Glutamatergic neuron (in vitro differentiated cells): Measurements from ENCODE around the gene EGFL7. TPM values are rescaled to one million over a fixed set of nuclear protein-coding genes. Genes with fewer than 3 reads are reported as not detected.

Source experiments
- DNase-seq: peaks from one replicate; pipeline ENCODE4 v3.0.0; 2022
- H3K27ac Mint-ChIP-seq: one replicate; pipeline ENCODE4 v1.8.0; 2020; ENCODE audit warnings: mild to moderate bottlenecking, mixed read lengths, inconsistent platforms; ENCODE audit not compliant: unreplicated experiment
- H3K27me3 Mint-ChIP-seq: one replicate; pipeline ENCODE4 v1.8.0; 2020; ENCODE audit warnings: mild to moderate bottlenecking, moderate library complexity, mixed read lengths, inconsistent platforms; ENCODE audit not compliant: unreplicated experiment
- H3K36me3 Mint-ChIP-seq: one replicate; pipeline ENCODE4 v1.8.0; 2020; ENCODE audit warnings: mild to moderate bottlenecking, mixed read lengths, inconsistent platforms; ENCODE audit not compliant: unreplicated experiment
- H3K4me1 Mint-ChIP-seq: one replicate; pipeline ENCODE4 v1.8.0; 2020; ENCODE audit warnings: mild to moderate bottlenecking, low read depth, mixed read lengths, inconsistent platforms; ENCODE audit not compliant: unreplicated experiment
- H3K4me3 Mint-ChIP-seq: one replicate; pipeline ENCODE4 v1.8.0; 2020; ENCODE audit warnings: mild to moderate bottlenecking, mixed read lengths, inconsistent platforms; ENCODE audit not compliant: unreplicated experiment
- H3K9me3 Mint-ChIP-seq: one replicate; pipeline ENCODE4 v1.8.0; 2020; ENCODE audit warnings: mild to moderate bottlenecking, moderate library complexity, mixed read lengths, inconsistent platforms; ENCODE audit not compliant: unreplicated experiment
- total RNA-seq: library from RNA; stranded (reverse); fragmentation: NEBNext Ultra II Directional; extraction: Animal tissue kit (Norgen Biotek cat#: 25700); gene quantifications from one replicate; pipeline ENCODE4 v1.2.1, GENCODE V29; 2021; ENCODE audit not compliant: unreplicated experiment
- TF ChIP-seq, protein P1 (sequence below): fragments of 200-600 bp; sonication (generic); IDR thresholded peaks from one replicate; pipeline ENCODE4 v1.5.0; 2021; ENCODE audit not compliant: partially characterized antibody, unreplicated experiment

The EGFL7 gene
- total RNA-seq, 1 donor from 2014 or later, result 8.1 TPM

DNA sequence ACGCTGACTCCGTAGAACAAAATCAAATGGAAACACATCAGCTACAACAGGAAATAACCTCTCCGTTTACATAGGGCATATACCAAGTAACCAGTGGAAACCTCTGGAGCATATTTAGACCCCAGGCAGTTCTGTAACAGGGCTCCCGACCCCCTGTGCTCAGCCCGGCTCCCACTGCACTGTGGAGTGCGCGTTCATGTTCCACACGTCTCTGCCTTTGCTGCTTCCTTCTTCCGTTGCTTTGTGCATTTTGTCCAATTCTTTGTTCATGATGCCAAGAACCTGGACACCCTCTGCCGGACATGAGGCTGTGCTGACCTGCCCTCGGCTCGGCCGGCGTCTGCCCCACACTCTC lies 30.4 kb downstream of the EGFL7 start:
- Mint-ChIP-seq H3K4me3 (peak overlapping the region; percentile 0), H3K36me3 (no peaks in the 10 kb centered on the region)
- TF ChIP-seq, protein P1, sequence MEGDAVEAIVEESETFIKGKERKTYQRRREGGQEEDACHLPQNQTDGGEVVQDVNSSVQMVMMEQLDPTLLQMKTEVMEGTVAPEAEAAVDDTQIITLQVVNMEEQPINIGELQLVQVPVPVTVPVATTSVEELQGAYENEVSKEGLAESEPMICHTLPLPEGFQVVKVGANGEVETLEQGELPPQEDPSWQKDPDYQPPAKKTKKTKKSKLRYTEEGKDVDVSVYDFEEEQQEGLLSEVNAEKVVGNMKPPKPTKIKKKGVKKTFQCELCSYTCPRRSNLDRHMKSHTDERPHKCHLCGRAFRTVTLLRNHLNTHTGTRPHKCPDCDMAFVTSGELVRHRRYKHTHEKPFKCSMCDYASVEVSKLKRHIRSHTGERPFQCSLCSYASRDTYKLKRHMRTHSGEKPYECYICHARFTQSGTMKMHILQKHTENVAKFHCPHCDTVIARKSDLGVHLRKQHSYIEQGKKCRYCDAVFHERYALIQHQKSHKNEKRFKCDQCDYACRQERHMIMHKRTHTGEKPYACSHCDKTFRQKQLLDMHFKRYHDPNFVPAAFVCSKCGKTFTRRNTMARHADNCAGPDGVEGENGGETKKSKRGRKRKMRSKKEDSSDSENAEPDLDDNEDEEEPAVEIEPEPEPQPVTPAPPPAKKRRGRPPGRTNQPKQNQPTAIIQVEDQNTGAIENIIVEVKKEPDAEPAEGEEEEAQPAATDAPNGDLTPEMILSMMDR, result no peak

DNA sequence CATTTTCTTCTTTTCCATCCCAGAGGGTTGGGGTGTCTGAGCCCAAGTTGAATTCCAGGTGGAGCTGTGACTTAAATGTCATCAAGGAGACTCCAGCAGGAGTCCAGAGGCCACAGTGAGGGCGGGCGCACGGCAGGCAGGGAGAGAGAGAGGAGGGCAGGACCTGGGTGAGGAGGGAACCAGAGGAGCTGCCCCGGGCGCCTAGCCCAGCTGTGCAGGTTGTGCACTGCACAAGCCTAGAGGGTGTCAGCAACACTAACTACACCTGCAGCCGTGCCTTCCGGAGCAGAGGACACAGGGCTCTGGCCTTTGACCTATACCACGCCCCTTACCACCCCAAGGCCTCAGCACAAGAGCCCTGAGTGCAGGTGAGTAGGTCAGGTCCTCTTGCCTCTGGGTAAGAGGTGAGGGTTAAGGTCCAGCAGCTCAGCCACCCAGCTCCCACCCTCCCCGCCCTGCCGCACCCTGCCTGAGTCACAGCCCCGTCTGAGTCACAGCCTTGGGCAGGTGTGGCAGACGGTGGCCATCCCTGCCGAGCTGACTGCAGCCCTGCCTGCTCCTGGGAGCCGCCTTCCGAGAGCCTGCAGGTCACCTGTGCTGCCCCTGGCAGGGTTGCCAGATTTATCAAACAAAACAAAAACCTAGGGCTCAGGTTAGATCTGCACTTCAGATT lies 30.9 kb downstream of the EGFL7 start:
- DNase-seq, result no peak
- Mint-ChIP-seq H3K4me1 (peaks cover 15% of the 10 kb centered on the region), H3K36me3 (no peaks in the 10 kb centered on the region), H3K9me3 (peaks cover 4% of the 10 kb centered on the region), H3K27me3 (peaks cover 7% of the 10 kb centered on the region), H3K4me3 (peak overlapping the region; percentile 0), H3K27ac (no peak overlapping the region)
- TF ChIP-seq, protein P1, result no peak

More for the DNA sequence above, 30.4 kb downstream of the EGFL7 start:
- Mint-ChIP-seq H3K4me1 (peaks cover 15% of the 10 kb centered on the region), H3K27ac (no peak overlapping the region), H3K27me3 (peaks cover 7% of the 10 kb centered on the region), H3K9me3 (peaks cover 4% of the 10 kb centered on the region)
- DNase-seq, result no peak

DNA sequence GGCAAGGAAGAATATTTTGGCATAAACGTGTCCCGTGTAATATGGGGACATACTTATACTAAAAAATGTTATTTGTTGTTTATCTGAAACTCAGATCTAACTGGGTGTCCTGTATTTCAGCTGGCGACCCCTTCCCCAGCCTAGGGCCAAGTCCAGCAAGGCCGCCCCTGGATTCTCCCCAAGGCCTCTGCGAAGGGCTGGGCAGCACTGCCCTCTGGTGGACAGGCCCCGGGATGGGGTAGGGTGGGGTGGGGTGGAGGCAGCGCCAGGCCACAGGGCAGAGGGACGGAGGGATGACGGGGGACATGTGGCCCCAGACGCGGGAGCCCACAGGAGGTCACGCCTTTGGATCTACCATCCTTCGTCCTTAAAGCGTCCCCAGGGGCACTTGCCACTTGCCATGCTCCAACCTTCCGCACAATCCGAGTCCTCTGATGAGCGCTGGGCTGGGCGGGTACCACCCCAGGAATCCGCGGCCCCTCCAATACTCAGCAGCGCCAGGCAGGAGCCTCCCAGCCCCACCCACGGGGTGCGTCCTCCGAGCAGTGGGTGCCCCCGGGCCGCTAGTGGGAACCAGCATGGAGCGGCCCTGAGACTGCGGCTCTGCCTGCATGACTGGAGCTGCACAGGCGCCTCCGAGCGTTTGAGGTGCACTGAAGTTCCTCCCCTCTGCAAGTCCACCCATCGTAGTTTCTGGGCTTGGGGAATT lies 31.6 kb downstream of the EGFL7 start:
- peaks cover 15% of the 10 kb centered on the region for H3K4me1 Mint-ChIP-seq
- peaks cover 4% of the 10 kb centered on the region for H3K9me3 Mint-ChIP-seq
- H3K27ac Mint-ChIP-seq, result no peak overlapping the region
- H3K4me3 Mint-ChIP-seq, result no peak overlapping the region
- peaks cover 5% of the 10 kb centered on the region for H3K27me3 Mint-ChIP-seq
- peak; percentile 86 for DNase-seq
- TF ChIP-seq, protein P1, result peak; percentile 67
- H3K36me3 Mint-ChIP-seq, result no peaks in the 10 kb centered on the region

DNA sequence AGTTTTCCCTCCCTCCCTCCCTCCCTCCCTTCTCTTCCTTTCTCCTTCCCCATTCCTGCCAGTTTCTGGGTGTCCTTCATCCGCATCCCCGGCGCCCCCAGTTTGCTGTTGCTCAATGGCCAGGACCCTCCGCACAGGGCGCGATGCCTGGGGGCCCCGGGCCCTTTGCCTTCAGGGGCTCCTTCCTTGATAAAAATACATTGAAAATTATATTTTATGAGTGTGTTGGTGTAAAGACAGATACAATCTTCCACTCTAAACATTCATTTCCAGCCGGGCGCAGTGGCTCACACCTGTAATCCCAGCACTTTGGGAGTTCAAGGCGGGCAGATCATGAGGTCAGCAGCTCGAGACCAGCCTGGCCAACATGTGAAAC lies 32.1 kb downstream of the EGFL7 start:
- no peak for DNase-seq
- H3K36me3 Mint-ChIP-seq, result no peaks in the 10 kb centered on the region
- H3K4me1 Mint-ChIP-seq, result peaks cover 15% of the 10 kb centered on the region
- peaks cover 5% of the 10 kb centered on the region for H3K27me3 Mint-ChIP-seq
- H3K4me3 Mint-ChIP-seq, result no peak overlapping the region
- TF ChIP-seq, protein P1, result no peak
- no peak overlapping the region for H3K27ac Mint-ChIP-seq
- peaks cover 4% of the 10 kb centered on the region for H3K9me3 Mint-ChIP-seq

GRCh38 chr9:136695435-136695895 lies 32.7 kb downstream of the EGFL7 start:
- TF ChIP-seq, protein P1, result no peak

More at GRCh38 chr9:136695435-136695895, 32.7 kb downstream of the EGFL7 start:
- no peak for DNase-seq
- Mint-ChIP-seq H3K36me3 (no peaks in the 10 kb centered on the region), H3K27ac (peak overlapping the region; percentile 59), H3K9me3 (peaks cover 4% of the 10 kb centered on the region), H3K4me3 (no peak overlapping the region), H3K27me3 (peaks cover 5% of the 10 kb centered on the region), H3K4me1 (peaks cover 13% of the 10 kb centered on the region)
